Stimulated activated CD4-positive, alpha-beta T cell treated with anti-CD3 and anti-CD28 coated beads, Interleukin-1b, Interleukin-23, amount 100 ng/mL, for 4 hours (primary cell): ENCODE data around the gene LHX2.
"Not testable (repeated sequence)": the region's sequence is repeated elsewhere in the genome, so short reads cannot be mapped to it uniquely, and the experiment has no call there.

Experiments used
- DNase-seq, 2 donors: peaks; one replicate each; pipeline ENCODE4 v3.0.0-alpha.2; 2020; ENCODE audit warnings: low read depth in 2 of 2

LHX2 gene

GRCh38 chr9:124011460-124012301 lies at the start of gene LHX2:
TSS of gene LHX2 (plus strand) at chr9:124011768. CDS start at chr9:124012349, 581 bp downstream.
- peak in 1 of 2 donors; percentile 35 for DNase-seq

- no peak for DNase-seq
Observed at GRCh38 chr9:123964761-123965160, 46.8 kb upstream of the LHX2 start.

DNA sequence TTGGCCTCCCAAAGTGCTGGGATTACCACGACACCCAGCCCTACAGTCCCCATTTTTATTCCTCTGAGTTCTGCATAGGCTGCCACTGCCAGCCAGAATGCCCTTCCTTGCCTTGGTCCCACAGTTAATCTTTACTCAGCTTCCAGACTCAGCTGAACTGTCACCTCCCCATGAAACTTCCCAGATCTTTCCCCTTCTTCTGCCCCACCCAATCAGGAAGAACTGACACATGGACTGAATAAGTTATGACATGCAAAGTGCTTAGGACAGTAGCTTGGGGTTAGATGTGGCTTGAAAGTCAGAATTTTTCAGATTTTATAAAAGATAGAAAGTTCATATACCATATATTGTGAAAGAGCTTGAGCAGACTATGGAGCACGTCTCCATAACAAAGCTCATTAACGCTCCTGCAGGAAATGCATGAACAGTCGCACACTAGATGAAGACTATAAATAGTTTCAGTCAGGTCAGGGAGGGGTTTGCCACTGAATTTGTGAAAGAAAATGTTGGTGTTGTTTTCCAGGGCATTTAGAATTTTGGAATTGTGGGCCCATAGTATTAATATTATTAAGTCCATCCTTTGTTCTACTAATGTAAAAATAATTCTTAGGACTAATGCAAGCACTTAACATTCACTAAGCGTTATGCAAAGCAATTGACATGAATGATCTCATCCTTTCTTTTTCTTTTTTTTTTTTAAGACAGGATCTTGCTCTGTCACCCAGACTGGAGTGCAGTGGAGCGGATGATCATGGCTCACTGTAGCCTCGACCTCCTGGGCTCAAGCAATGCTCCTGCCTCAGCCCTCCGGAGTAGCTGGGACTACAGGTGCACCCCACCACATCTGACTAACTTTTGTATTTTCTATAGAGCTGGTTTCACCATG lies 45.5 kb upstream of the LHX2 start:
- no peak for DNase-seq

DNA sequence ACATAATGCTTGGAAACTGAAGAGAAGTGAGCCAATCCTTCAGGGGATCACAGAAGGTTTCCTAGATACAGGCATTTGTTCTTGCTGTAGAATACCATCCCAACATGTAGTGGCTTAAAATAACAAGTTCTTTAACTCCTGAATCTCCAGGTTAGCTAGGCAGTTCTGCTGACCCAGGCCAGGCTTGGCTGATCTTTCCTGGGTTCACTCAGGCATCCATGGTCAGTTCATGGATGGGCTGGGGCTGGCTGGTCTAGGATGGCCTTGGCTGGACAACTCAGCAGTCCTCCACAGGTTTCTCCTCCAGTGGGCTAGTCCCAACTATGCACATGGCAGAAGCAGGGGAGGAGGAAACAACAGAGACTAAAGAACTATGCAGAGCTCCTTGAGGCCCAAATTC lies 44.2 kb upstream of the LHX2 start:
- no peak for DNase-seq

GRCh38 chr9:123972618-123973017 lies 39.0 kb upstream of the LHX2 start:
- DNase-seq = no peak

- no peak for DNase-seq
Observed at GRCh38 chr9:123973590-123974223, 37.9 kb upstream of the LHX2 start.

- no peak for DNase-seq
Observed at GRCh38 chr9:123974471-123974870, 37.1 kb upstream of the LHX2 start.

DNA sequence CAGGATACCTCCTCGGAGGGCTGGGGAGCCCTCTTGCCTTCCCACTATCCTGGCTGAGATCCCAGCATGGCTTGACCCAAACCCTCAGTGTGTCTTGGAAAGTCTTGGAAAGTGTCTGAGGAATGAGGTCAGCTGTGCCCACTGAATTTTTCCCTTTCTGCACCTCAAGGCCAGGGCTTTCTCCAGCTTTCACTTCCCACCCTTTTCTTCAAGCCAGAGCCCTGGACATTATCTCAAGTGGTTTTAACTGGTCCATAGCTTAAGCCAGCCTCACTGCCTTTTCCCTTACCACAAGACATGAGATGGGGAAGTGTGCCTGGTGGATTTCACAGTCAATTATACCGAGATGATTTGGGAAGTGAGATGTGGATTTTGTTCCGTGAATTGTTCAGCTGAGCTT lies 35.7 kb upstream of the LHX2 start:
- DNase-seq = no peak

GRCh38 chr9:123976579-123976978 lies 35.0 kb upstream of the LHX2 start:
- not testable (repeated sequence) for DNase-seq

GRCh38 chr9:123978981-123979380 lies 32.6 kb upstream of the LHX2 start:
- DNase-seq = no peak

GRCh38 chr9:123982535-123982934 lies 29.0 kb upstream of the LHX2 start:
- no peak for DNase-seq

GRCh38 chr9:123983047-123983446 lies 28.5 kb upstream of the LHX2 start:
- no peak for DNase-seq

GRCh38 chr9:123984802-123985201 lies 26.8 kb upstream of the LHX2 start:
- DNase-seq = no peak

DNA sequence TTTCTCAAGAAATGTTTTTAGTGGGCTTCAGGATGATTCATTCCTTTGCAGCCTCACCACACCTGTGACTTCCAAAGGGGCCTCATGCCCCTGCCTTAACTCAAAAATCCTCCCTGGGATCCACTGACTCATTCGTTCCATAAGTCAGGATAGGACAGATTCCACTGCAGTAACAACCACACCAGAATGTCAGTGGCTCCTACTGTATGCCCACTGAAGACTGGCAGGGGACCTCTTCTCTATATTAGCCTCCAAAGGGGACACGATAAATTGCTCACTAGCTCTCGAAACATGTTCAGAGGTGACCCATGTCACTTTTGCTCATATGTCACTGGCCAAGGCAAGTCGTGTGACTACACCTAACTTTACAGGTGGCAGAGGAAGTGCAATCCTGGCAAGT lies 25.7 kb upstream of the LHX2 start:
- no peak for DNase-seq

DNA sequence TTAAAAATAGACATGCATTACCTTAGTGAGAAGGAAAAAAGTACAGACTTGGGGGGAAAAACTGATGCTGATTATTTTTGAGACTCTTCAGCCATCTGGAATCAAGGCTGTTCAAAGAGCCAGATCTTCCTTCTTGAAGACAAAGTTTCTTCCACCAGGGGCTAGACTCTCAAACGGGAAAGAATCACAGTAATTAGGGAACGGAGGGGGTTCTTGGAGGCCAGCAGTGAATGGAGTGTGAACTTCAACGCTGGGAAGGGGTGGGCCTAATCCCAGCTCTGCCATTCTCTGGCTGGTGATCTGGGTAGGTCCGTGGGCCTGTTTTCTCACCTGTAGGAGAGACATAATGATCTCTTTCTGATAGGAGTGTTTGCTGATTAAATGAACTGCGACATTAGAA lies 21.1 kb upstream of the LHX2 start:
- DNase-seq = no peak

DNA sequence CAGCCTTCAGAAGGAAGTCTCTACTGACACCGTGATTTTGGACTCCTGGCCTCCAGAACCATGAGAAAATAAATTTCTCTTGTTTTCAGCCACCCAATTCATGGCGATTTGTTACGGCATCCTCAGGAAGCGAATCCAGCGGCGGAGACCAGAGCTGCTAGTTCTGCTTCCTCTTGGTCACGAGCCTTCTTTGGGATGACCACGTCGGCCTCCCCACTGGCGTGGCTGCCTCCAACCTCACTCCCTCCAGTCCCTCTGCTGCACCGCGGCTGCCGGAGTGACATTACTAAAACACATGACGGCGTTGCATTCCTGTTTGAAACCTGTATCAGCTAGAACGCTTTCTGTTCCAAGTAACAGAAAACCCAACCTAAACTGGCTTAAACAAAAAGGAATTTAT lies 18.9 kb upstream of the LHX2 start:
- DNase-seq = not testable (repeated sequence)

- peak in 1 of 2 donors; percentile 29 for DNase-seq
Observed at GRCh38 chr9:123996731-123997421, 14.7 kb upstream of the LHX2 start.

GRCh38 chr9:123997665-123998277 lies 13.8 kb upstream of the LHX2 start:
- DNase-seq = no peak

DNA sequence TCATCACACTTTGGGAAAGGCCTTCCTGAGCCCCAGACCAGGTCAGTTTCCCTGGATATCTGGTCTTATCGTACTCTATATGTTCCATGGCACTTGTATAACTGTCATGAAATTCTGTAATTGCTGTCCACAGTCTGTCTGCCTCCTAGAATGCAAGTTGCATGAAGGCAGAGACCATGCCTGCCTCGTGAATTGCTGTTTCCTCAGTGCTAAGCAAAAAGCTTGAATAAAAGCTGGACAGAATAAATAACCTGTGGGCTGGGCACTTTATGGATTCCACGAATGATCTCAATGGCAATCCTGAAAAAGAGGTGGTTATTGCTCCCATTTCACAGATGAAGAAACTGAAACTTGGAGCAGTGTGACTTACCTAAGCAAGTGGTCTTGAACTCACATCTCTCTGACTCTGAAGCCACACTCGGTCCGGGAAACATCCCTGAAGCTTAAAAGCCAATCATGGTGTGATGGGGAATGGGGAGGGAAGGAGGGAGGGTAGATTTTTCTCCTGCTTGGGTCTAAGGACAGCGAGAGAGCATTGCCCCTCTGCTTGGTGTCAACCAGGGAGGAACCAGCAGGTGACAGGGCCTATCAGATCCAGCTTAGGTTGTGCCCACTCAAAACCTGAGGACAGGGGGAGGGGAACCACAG lies 13.2 kb upstream of the LHX2 start:
- no peak for DNase-seq

GRCh38 chr9:123998970-123999621 lies 12.5 kb upstream of the LHX2 start:
- no peak for DNase-seq
